HG03571 (cell line): Measurements from ENCODE around the gene FGF16.
"Not testable (repeated sequence)": the region's sequence is repeated elsewhere in the genome, so short reads cannot be mapped to it uniquely, and the experiment has no call there.

ENCODE experiments used
- ATAC-seq: cut with Tn5 transposase; IDR thresholded peaks from one replicate; pipeline ENCODE4 v1.9.1; 2021; ENCODE audit not compliant: unreplicated experiment

Gene FGF16

DNA sequence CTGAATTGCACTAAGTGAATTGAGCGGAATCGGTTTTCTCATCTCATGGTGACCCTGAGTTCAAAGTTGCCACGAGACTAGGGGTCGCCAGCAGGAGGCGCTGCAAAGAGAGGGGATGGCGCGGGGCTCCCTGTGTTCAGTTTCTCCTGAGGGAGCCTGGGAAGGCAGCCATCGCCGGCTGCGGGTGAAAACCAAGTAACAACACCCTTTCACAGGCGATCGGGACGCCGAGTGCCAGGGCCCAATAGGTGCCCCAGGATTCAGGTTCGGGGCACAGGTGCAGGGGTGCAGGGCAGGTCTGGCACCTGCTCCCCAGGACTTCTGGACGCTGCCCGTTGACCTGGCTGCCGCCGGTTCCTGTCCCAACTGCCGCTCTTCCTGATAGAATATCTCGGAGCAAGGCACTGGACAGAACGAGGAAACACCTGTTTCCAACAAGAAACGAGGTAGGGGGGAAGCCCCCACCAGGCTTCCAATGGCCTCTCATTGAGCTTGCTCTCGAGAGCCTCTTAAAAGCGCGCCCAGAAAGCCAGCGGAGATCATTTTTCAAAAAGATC lies 1.1 kb upstream of the FGF16 start:
- no peak for ATAC-seq

- no peak for ATAC-seq
Measured at GRCh38 chrX:77447653-77448569, 722 bp downstream of the FGF16 start.

DNA sequence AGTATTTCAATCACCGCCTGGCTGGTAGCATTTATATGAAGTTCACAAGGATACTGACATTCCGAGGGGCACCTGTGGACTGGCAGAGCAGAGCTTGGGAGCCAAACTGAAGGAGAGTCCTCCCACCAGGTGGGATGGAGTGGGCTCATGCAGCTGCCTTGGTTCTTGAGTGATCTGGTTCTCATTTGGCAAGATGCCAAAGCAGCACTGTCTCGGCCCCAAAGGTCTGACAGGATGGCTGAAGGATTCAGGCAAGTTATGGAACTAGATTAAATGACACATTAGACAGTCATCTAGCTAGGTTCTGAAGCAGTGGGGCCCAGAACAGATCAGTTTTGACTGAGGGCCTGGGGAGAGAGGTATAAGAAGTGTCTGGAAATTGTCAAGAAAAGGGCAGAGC lies 3.2 kb downstream of the FGF16 start:
- no peak for ATAC-seq

- ATAC-seq: no peak
Measured at GRCh38 chrX:77450996-77451395, 3.8 kb downstream of the FGF16 start.

DNA sequence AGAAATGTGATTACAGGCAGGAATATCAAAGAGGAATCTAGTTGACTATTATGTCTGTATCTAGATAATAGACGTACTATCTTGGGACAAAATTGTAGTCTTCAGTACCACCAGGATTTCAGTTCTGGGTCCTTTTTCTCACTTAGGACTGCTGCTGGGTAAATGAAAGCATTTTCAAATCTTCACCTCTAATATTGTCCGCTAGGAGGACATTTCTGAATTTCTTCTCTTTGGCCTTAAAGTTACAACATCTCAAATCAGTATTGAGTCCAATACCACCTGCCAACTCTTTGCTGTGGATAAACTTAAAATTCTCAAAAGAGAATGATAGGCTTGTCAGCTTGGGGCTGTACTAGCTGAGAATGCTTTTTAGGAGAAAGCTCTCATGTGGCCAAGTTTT lies 6.0 kb downstream of the FGF16 start:
- no peak for ATAC-seq

DNA sequence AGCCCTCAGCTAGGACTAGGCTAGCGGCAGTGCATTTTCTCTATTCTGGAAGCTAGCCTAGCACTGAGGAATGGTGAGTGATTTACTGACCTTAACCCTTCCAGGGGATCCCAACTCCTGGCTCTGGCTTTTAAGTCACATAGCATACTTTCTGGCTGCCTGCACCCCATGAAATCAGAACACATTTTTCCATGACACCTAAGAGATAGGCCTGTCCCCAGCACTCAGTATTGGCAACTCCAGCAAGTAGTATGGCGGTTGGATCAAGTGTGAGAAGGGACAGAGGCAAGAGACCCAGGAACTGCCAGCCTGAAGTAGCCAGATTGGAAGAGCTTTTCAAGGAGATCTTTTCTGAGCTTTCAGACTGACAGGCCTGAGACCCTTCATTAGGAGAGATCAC lies 8.2 kb downstream of the FGF16 start:
- no peak for ATAC-seq

DNA sequence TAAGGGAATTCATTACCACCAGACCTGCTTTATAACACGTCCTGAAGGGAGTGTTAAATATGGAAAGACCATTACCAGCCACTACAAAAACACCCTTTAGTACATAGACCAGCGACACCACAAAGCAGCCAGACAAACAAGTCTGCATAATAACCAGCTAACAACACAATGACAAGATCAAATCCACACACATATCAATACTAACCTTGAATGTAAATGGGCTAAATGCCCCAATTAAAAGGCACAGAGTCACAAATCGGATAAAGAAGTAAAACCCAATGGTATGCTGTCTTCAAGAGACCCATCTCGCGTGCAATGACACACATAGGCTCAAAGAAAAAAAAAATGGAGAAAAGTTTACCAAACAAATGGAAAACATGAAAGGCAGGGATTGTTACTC lies 36.9 kb downstream of the FGF16 start:
- ATAC-seq: no peak

DNA sequence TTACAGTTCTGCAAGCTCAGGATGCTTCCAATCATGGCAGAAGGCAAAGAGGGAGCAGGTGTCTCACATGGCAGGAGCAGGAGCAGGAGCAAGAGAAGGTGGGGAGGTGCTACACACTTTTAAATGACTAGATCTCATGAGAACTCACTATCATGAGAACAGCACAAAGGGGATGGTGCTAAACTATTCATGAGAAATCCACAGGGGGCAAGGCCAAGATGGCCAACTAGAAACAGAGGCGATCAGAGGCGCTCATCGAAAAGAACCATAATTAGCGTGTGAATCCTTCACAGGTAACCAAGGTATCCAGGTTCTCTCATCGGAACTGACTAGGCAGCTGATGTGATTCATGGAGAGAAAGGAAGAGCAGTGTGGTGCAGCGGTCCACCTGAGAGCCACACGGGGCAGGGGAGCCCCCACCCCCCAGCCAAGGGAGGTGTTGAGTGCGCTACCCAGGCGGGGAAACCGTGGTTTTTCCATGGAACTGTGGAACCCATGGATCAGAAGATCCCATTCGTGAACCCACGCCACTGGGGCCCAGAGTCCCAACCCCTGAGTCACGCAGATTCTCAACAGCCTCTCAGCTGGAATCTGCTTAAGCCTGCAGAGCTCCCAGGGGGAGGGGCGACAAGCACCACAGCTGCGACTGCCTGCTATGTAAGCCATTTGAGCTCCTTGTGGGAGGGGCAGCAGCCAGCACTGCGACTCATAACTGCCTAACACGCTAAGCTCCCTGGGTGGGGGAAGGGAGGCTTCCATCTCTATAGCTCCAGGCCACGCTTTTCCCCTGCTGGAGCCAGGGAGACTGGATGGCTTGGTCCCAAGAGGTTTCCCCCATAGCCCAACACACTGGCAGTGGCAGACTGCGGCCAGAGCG lies 46.7 kb downstream of the FGF16 start:
- ATAC-seq: no peak

- not testable (repeated sequence) for ATAC-seq
Measured at GRCh38 chrX:77500164-77500563, 53.0 kb downstream of the FGF16 start.

DNA sequence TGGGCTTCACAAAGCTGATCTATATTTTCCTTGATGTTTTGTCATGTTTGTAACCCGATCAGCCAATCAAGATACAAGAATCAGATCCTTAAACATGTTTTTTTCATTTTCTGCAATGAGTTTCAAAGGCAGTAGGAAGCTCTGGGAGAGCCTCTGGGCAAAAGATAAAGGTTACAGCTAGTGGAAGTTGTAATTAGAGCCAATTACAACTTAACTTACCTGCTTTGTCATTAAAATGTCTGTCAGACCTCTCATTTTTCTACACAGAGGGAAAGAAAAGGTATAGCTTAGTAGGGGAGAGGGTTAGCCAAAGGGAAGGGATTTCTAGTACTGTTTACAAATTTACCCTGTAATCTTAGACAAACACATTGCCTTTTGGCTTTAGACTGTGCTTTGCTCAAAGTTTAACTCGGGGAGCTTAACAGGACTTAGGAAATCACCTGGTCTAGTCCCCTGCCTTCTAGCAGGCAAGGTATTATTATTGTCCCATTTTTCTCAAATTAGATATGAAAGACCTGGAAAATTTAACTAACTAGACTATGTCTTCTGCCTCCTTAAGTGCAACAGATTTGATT lies 55.8 kb downstream of the FGF16 start:
- no peak for ATAC-seq

GRCh38 chrX:77505227-77505626 lies 58.0 kb downstream of the FGF16 start:
- ATAC-seq: no peak
